H9 (cell line): Measurements from ENCODE around the gene HPGDS. TPM values are rescaled to one million over a fixed set of nuclear protein-coding genes. Genes with fewer than 3 reads are reported as not detected.

Experiments used
- DNase-seq: peaks from one replicate; pipeline ENCODE4 v3.0.0-alpha.2; 2017
- H2AFZ ChIP-seq: one replicate; pipeline ENCODE4 v1.6.1; 2013; ENCODE audit warnings: mild to moderate bottlenecking, low read length, control low read depth, moderate library complexity
- H2AK5ac ChIP-seq: 2 replicates; pipeline ENCODE4 v1.6.1; 2013; ENCODE audit warnings: low read length, control low read depth, mixed read lengths; ENCODE audit not compliant: insufficient read length
- H2BK120ac ChIP-seq: one replicate; pipeline ENCODE4 v1.6.1; 2013; ENCODE audit warnings: low read depth, mild to moderate bottlenecking, low read length, control low read depth, inconsistent platforms; ENCODE audit not compliant: poor library complexity, severe bottlenecking
- H2BK12ac ChIP-seq: 2 replicates; pipeline ENCODE4 v1.6.1; 2013; ENCODE audit warnings: low read length, control low read depth, mixed read lengths, low read depth; ENCODE audit not compliant: insufficient read length
- H2BK15ac ChIP-seq: 2 replicates; pipeline ENCODE4 v1.6.1; 2013; ENCODE audit warnings: low read depth, low read length, control low read depth
- H2BK20ac ChIP-seq: one replicate; pipeline ENCODE4 v1.6.1; 2013; ENCODE audit warnings: low read depth, mild to moderate bottlenecking, low read length, control low read depth, inconsistent platforms; ENCODE audit not compliant: poor library complexity, severe bottlenecking
- H2BK5ac ChIP-seq: 2 replicates; pipeline ENCODE4 v1.6.1; 2013; ENCODE audit warnings: low read length, control low read depth, mixed read lengths; ENCODE audit not compliant: insufficient read length
- H3K14ac ChIP-seq: 2 replicates; pipeline ENCODE4 v1.6.1; 2013; ENCODE audit warnings: low read length, control low read depth; ENCODE audit not compliant: insufficient read depth
- H3K18ac ChIP-seq: 2 replicates; pipeline ENCODE4 v1.6.1; 2013; ENCODE audit warnings: low read depth, mild to moderate bottlenecking, mixed read lengths, low read length, control low read depth; ENCODE audit not compliant: insufficient read length
- H3K23ac ChIP-seq: 2 replicates; pipeline ENCODE4 v1.6.1; 2013; ENCODE audit warnings: low read length, control low read depth, mixed read lengths, low read depth; ENCODE audit not compliant: insufficient read length
- H3K23me2 ChIP-seq: 2 replicates; pipeline ENCODE4 v1.6.1; 2013; ENCODE audit warnings: low read depth, mild to moderate bottlenecking, mixed read lengths, low read length, control low read depth; ENCODE audit not compliant: insufficient read length, poor library complexity, severe bottlenecking
- H3K27ac ChIP-seq: 2 replicates; pipeline ENCODE4 v1.5.1; 2013; ENCODE audit warnings: low read length, control low read depth, mixed read lengths, low read depth; ENCODE audit not compliant: insufficient read length
- H3K27me3 ChIP-seq: 2 replicates; pipeline ENCODE4 v1.6.1; 2013; ENCODE audit warnings: low read length, control low read depth, inconsistent platforms; ENCODE audit not compliant: insufficient read depth
- H3K4ac ChIP-seq: 2 replicates; pipeline ENCODE4 v1.6.1; 2013; ENCODE audit warnings: low read depth, mild to moderate bottlenecking, control low read depth, inconsistent platforms, low read length, moderate library complexity
- H3K4me1 ChIP-seq: 2 replicates; pipeline ENCODE4 v1.6.1; 2013; ENCODE audit warnings: low read length, control low read depth, inconsistent platforms; ENCODE audit not compliant: insufficient read depth
- H3K4me2 ChIP-seq: 2 replicates; pipeline ENCODE4 v1.6.1; 2013; ENCODE audit warnings: low read length, control low read depth, mixed read lengths; ENCODE audit not compliant: insufficient read length, insufficient read depth
- H3K56ac ChIP-seq: 2 replicates; pipeline ENCODE4 v1.6.1; 2013; ENCODE audit warnings: low read depth, mild to moderate bottlenecking, mixed read lengths, low read length, control low read depth; ENCODE audit not compliant: insufficient read length
- H3K79me1 ChIP-seq: 2 replicates; pipeline ENCODE4 v1.6.1; 2013; ENCODE audit warnings: low read depth, mild to moderate bottlenecking, moderate library complexity, low read length, control low read depth, inconsistent platforms; ENCODE audit not compliant: insufficient read depth, poor library complexity, severe bottlenecking
- H3K79me2 ChIP-seq: 2 replicates; pipeline ENCODE4 v1.6.1; 2013; ENCODE audit warnings: low read length, control low read depth, inconsistent platforms; ENCODE audit not compliant: insufficient read depth
- H3K9ac ChIP-seq: 2 replicates; pipeline ENCODE4 v1.6.1; 2013; ENCODE audit warnings: low read length, control low read depth, mixed read lengths; ENCODE audit not compliant: insufficient read length; ENCODE audit errors: extremely low read depth
- H3K9me3 ChIP-seq: one replicate; pipeline ENCODE4 v1.6.1; 2013; ENCODE audit warnings: low read depth, low read length, inconsistent platforms; ENCODE audit not compliant: control insufficient read depth
- H3T11ph ChIP-seq: one replicate; pipeline ENCODE4 v1.6.1; 2013; ENCODE audit warnings: mild to moderate bottlenecking, low read length, control low read depth, inconsistent platforms
- H4K20me1 ChIP-seq: one replicate; pipeline ENCODE4 v1.6.1; 2013; ENCODE audit not compliant: control insufficient read depth, insufficient read length, insufficient read depth
- H4K5ac ChIP-seq: 2 replicates; pipeline ENCODE4 v1.6.1; 2013; ENCODE audit warnings: low read depth, mild to moderate bottlenecking, mixed read lengths, low read length, control low read depth; ENCODE audit not compliant: insufficient read length
- H4K8ac ChIP-seq: replicated peaks from 2 replicates; pipeline ENCODE4 v1.6.1; 2013; ENCODE audit warnings: low read length, control low read depth, mixed read lengths, low read depth; ENCODE audit not compliant: insufficient read length
- H4K91ac ChIP-seq: 2 replicates; pipeline ENCODE4 v1.6.1; 2013; ENCODE audit warnings: low read depth, mild to moderate bottlenecking, moderate library complexity, mixed read lengths, low read length, control low read depth; ENCODE audit not compliant: insufficient read length
- H3K27ac Mint-ChIP-seq, 3 experiments: 2 replicates in 2 of 3; 3 replicates in 1 of 3; pipeline ENCODE4 v1.8.0; 2020 to 2021; ENCODE audit warnings: mixed read lengths in 3 of 3, mild to moderate bottlenecking in 1 of 3, moderate library complexity in 1 of 3
- H3K27me3 Mint-ChIP-seq: 2 replicates; pipeline ENCODE4 v1.8.0; 2021; ENCODE audit warnings: low read depth, mild to moderate bottlenecking, moderate library complexity, mixed read lengths
- H3K36me3 Mint-ChIP-seq, 3 experiments: 2 replicates in 2 of 3; 3 replicates in 1 of 3; pipeline ENCODE4 v1.8.0; 2020 to 2021; ENCODE audit warnings: low read depth in 3 of 3, mixed read lengths in 3 of 3; ENCODE audit not compliant: insufficient read depth in 1 of 3
- H3K4me1 Mint-ChIP-seq, 2 experiments: 2 replicates each; pipeline ENCODE4 v1.8.0; 2020; ENCODE audit warnings: mixed read lengths in 2 of 2
- H3K4me3 Mint-ChIP-seq, 2 experiments: 2 replicates in 1 of 2; 3 replicates in 1 of 2; pipeline ENCODE4 v1.8.0; 2020 to 2021; ENCODE audit warnings: mild to moderate bottlenecking in 2 of 2, mixed read lengths in 2 of 2, moderate library complexity in 1 of 2
- H3K9me3 Mint-ChIP-seq, 2 experiments: 2 replicates in 1 of 2; 3 replicates in 1 of 2; pipeline ENCODE4 v1.8.0; 2020; ENCODE audit warnings: mild to moderate bottlenecking in 2 of 2, mixed read lengths in 2 of 2, moderate library complexity in 1 of 2
- WGBS: extraction: QIAGEN DNeasy Blood & Tissue Kit; methylation state at CpG from one replicate; pipeline ENCODE4 v1.1.7; 2013; ENCODE audit warnings: missing lambda C conversion rate, low lambda C conversion rate, mixed read lengths; ENCODE audit not compliant: insufficient read length; ENCODE audit errors: extremely low coverage; 5-methylcytosine and 5-hydroxymethylcytosine counted together
- total RNA-seq: library from RNA; stranded (reverse); gene quantifications from 2 replicates; pipeline ENCODE4 v1.2.1, GENCODE V29; 2021
- TF ChIP-seq, protein P1 (sequence below): fragments of 200-600 bp; sonication (generic); conservative IDR thresholded peaks from 3 replicates; pipeline ENCODE4 v1.8.0; 2021; ENCODE audit warnings: antibody characterized with exemption, mild to moderate bottlenecking

The HPGDS gene
- total RNA-seq, 1 experiment from 2014 or later = not detected

- no peak overlapping the region for H2AFZ ChIP-seq
- TF ChIP-seq, protein P1, sequence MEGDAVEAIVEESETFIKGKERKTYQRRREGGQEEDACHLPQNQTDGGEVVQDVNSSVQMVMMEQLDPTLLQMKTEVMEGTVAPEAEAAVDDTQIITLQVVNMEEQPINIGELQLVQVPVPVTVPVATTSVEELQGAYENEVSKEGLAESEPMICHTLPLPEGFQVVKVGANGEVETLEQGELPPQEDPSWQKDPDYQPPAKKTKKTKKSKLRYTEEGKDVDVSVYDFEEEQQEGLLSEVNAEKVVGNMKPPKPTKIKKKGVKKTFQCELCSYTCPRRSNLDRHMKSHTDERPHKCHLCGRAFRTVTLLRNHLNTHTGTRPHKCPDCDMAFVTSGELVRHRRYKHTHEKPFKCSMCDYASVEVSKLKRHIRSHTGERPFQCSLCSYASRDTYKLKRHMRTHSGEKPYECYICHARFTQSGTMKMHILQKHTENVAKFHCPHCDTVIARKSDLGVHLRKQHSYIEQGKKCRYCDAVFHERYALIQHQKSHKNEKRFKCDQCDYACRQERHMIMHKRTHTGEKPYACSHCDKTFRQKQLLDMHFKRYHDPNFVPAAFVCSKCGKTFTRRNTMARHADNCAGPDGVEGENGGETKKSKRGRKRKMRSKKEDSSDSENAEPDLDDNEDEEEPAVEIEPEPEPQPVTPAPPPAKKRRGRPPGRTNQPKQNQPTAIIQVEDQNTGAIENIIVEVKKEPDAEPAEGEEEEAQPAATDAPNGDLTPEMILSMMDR = no peak
- no peak overlapping the region for H2AK5ac ChIP-seq
These were observed 11.8 kb upstream of the HPGDS start for GRCh38 chr4:94354474-94354896.

More at GRCh38 chr4:94354474-94354896, 11.8 kb upstream of the HPGDS start:
- Histone ChIP-seq H3K4ac (no peak overlapping the region), H4K8ac (no peak overlapping the region), H3K23ac (no peak overlapping the region), H2BK20ac (no peak overlapping the region), H3K18ac (no peak overlapping the region), H3K4me1 (no peaks in the 10 kb centered on the region), H3K23me2 (no peaks in the 10 kb centered on the region), H3K9ac (no peak overlapping the region), H3K4me2 (no peak overlapping the region), H4K91ac (no peak overlapping the region), H3K79me2 (no peaks in the 10 kb centered on the region), H3T11ph (no peak overlapping the region), H3K79me1 (no peaks in the 10 kb centered on the region), H4K20me1 (no peaks in the 10 kb centered on the region), H2BK5ac (no peak overlapping the region), H2BK120ac (no peak overlapping the region), H3K9me3 (no peaks in the 10 kb centered on the region), H3K56ac (no peak overlapping the region), H2BK12ac (no peak overlapping the region), H3K27me3 (no peaks in the 10 kb centered on the region), H3K27ac (no peak overlapping the region), H4K5ac (no peak overlapping the region), H3K14ac (no peak overlapping the region), H2BK15ac (no peak overlapping the region)
- Mint-ChIP-seq H3K9me3 (no peaks in the 10 kb centered on the region), H3K4me3 (no peak overlapping the region), H3K36me3 (no peaks in the 10 kb centered on the region; a peak in 1 of 7 replicates), H3K4me1 (peaks cover 4 to 9% of the 10 kb centered on the region in 2 experiments; a peak in 3 of 4 replicates), H3K27ac (peak overlapping the region in 1 of 3 experiments; percentile 14; a peak in 2 of 7 replicates), H3K27me3 (no peaks in the 10 kb centered on the region)
- DNase-seq = no peak
- no CpG with 5 or more reads among the region's 6 CpGs for WGBS
